Lung (tissue), 12 donors: ENCODE results near the gene CD48. TPM values are rescaled to one million over a fixed set of nuclear protein-coding genes. Genes with fewer than 3 reads are reported as not detected.
A peak's percentile ranks its signal among the peaks of the same experiment; 100 is the strongest.

ENCODE experiments used
- ATAC-seq: fragments of 200-7000 bp; cut with Tn5 transposase; one replicate; pipeline ENCODE4 v1.9.1; 2020; ENCODE audit warnings: moderate number of reproducible peaks; ENCODE audit not compliant: insufficient read depth, low FRiP score
- DNase-seq, 3 donors: peaks; one replicate each; pipeline ENCODE4 v3.0.0-alpha.2; 2013 to 2017
- H3K27ac ChIP-seq, 2 donors: one replicate each; pipeline ENCODE4 v1.5.1; 2013; ENCODE audit warnings: mild to moderate bottlenecking in 2 of 2, moderate library complexity in 2 of 2, control low read depth in 1 of 2, inconsistent platforms in 1 of 2, low read depth in 1 of 2, low read length in 1 of 2
- H3K27me3 ChIP-seq, 3 donors: one replicate each; pipeline ENCODE4 v1.5.1; 2013; ENCODE audit warnings: low read length in 2 of 3; ENCODE audit not compliant: control insufficient read depth in 3 of 3, insufficient read depth in 3 of 3
- H3K36me3 ChIP-seq, 4 donors: one replicate each; pipeline ENCODE4 v1.5.1; 2013; ENCODE audit warnings: low read length in 4 of 4, mild to moderate bottlenecking in 1 of 4, moderate library complexity in 1 of 4; ENCODE audit not compliant: control insufficient read depth in 4 of 4, insufficient read depth in 4 of 4
- H3K4me1 ChIP-seq, 5 donors: one replicate each; pipeline ENCODE4 v1.5.1; 2013; ENCODE audit warnings: low read length in 5 of 5, mild to moderate bottlenecking in 2 of 5, moderate library complexity in 1 of 5; ENCODE audit not compliant: control insufficient read depth in 5 of 5, insufficient read depth in 5 of 5
- H3K4me3 ChIP-seq: one replicate; pipeline ENCODE4 v1.5.1; 2013; ENCODE audit warnings: mild to moderate bottlenecking, control low read depth, moderate library complexity
- H3K9ac ChIP-seq, 2 donors: one replicate each; pipeline ENCODE4 v1.5.1; 2013; ENCODE audit warnings: low read length in 2 of 2, control low read depth in 1 of 2; ENCODE audit not compliant: insufficient read depth in 1 of 2
- H3K9me3 ChIP-seq, 4 donors: one replicate each; pipeline ENCODE4 v1.5.1; 2013; ENCODE audit warnings: low read length in 3 of 4, mild to moderate bottlenecking in 1 of 4, moderate library complexity in 1 of 4; ENCODE audit not compliant: control insufficient read depth in 4 of 4, insufficient read depth in 3 of 4
- CTCF ChIP-seq: IDR thresholded peaks from 2 replicates; pipeline ENCODE4 v1.5.1; 2012; ENCODE audit warnings: mild to moderate bottlenecking; ENCODE audit errors: control extremely low read depth, extremely low read depth
- WGBS, 2 donors: extraction: QIAGEN DNeasy Blood & Tissue Kit; methylation state at CpG; one replicate each; pipeline ENCODE4 v1.1.7; 2013; 5-methylcytosine and 5-hydroxymethylcytosine counted together
- polyA plus RNA-seq, 2 donors: library from polyadenylated mRNA; stranded (reverse); fragments of 200-250 nt; gene quantifications; one replicate each; pipeline ENCODE4 v1.2.1, GENCODE V29; 2013
- total RNA-seq, 2 donors: library from RNA; depleted of rRNA in 1 of 2; stranded (reverse); fragments of >200 nt in 1 of 2; gene quantifications; one replicate each; pipeline ENCODE4 v1.2.1, GENCODE V29; 2014 to 2021
- donor health status: control.
- donor health status: control.
- donor health status: Bipolar disorder and iron deficiency.
- donor health status: healthy.
- donor health status: DM: yes; HTN: yes; CAD: no.

CD48 gene
- total and polyA plus RNA-seq, 4 donors, result 16.4 to 126 (median 25.6) TPM

GRCh38 chr1:160675641-160676410 is 35.8 kb downstream of the CD48 start:
- TF ChIP-seq CTCF, result peak; percentile 76
- no peak overlapping the region for H3K27ac ChIP-seq
- H3K36me3 ChIP-seq, result peaks cover 0 to 4% (median 0%) of the 10 kb centered on the region in 4 donors
- DNase-seq, result peak; percentile 67 to 77 (median 68)
- peaks cover 0 to 2% (median 0%) of the 10 kb centered on the region in 3 donors for H3K27me3 ChIP-seq
- peaks cover 0 to 3% (median 0%) of the 10 kb centered on the region in 4 donors for H3K9me3 ChIP-seq
- ATAC-seq, result peak; percentile 80
- no peak overlapping the region for H3K4me3 ChIP-seq
- whole genome bisulfite sequencing, 2 donors, result 55 to 60% methylated on average over 6 of the region's 6 CpGs
- H3K4me1 ChIP-seq, result peaks cover 0 to 3% (median 0%) of the 10 kb centered on the region in 5 donors
- H3K9ac ChIP-seq, result no peak overlapping the region

GRCh38 chr1:160674415-160674814 is 37.2 kb downstream of the CD48 start:
- Histone ChIP-seq H3K4me1 (peaks cover 0 to 3% (median 0%) of the 10 kb centered on the region in 5 donors), H3K9ac (no peak overlapping the region), H3K27ac (no peak overlapping the region), H3K9me3 (peaks cover 0 to 3% (median 1%) of the 10 kb centered on the region in 4 donors), H3K27me3 (peaks cover 0 to 2% (median 0%) of the 10 kb centered on the region in 3 donors), H3K36me3 (peaks cover 0 to 3% (median 0%) of the 10 kb centered on the region in 4 donors), H3K4me3 (no peak overlapping the region)
- ATAC-seq, result no peak
- no peak for DNase-seq
- WGBS, 2 donors, result 66 to 69% methylated on average over 2 of the region's 2 CpGs
- no peak for TF ChIP-seq CTCF

- Histone ChIP-seq H3K27me3 (peaks cover 0 to 2% (median 0%) of the 10 kb centered on the region in 3 donors), H3K27ac (peak overlapping the region in 1 of 2 donors; percentile 41), H3K4me3 (no peak overlapping the region), H3K36me3 (peaks cover 0 to 1% (median 0%) of the 10 kb centered on the region in 4 donors), H3K4me1 (peaks cover 0 to 3% (median 0%) of the 10 kb centered on the region in 5 donors), H3K9me3 (peaks cover 0 to 3% (median 0%) of the 10 kb centered on the region in 4 donors), H3K9ac (no peak overlapping the region)
- WGBS, 2 donors, result 47 to 60% methylated on average over 6 of the region's 6 CpGs
- TF ChIP-seq CTCF, result no peak
- DNase-seq, result no peak
- peak; percentile 58 for ATAC-seq
Observed at GRCh38 chr1:160672789-160673695, 38.6 kb downstream of the CD48 start.
